NCI-H2107 treated with DMSO at 0.1 percent for 48 hours (cell line): ENCODE results near the gene PLEKHG1.

Source experiments
- DNase-seq: peaks from one replicate; lab custom pipeline; 2025; ENCODE audit not compliant: unreplicated experiment; lab: John Stamatoyannopoulos, UW

PLEKHG1 gene

DNA sequence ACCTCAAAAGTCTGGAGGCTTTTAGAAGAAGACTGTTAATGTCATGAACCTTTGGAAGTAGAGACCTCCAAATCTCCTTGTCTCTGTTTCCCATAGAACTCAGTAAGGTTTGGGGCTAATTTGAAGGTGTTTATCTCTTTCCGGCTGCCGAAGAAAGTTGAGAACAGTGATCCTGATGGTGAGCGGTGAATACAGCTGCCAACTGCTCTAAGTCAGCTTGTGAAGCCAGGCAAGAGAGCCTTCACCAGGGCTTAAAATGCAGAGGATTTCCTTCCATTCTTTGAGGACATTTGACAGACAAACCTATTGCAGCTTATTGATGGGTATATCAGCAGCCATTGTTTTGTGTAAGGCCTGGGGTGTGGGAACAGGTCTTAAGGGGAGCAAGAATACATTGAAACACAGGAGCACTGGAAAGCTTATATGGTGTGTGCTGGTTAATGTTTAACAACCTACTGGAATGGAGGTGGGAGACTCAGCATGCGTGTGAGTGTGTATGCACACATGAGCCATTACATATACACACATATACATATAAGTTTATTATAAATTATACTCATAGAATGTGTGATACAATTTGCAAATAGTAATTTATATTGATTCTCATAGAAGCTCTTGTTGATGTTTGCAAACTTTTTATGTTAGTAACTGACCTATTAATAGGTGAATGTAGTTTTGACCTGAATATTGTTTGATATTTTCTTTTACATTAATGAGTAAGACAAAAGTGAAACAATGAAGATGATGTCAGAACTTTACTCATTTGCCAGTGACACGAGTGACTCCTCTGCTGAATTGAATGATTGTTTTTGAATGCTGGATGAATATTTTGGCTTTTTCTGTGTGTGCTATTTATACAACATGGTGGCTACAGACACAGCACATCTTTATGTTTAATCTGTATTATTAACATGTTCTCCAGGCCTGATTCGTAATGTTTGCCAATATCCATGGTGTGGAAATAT is 18.1 kb downstream of the PLEKHG1 start:
- DNase-seq = no peak

DNA sequence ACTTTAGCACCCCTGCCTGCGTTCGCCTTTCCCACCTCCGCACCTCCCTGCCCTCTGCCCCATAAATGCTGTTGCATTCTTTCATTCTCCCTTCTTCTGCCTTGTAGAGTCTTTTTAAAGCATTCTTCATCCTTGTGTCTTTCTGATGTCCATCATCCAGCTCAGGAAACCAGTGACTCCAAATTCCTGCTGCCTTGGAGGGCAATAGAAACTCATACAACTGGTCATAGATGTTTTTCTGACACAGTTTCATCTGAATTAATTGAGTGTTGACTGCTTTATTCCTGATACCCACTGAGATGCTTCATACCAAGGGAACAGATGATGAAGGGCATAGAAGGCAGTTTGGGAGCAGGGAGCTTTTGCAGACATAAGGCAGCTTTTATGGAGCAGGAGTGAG is 19.6 kb downstream of the PLEKHG1 start:
- no peak for DNase-seq

DNA sequence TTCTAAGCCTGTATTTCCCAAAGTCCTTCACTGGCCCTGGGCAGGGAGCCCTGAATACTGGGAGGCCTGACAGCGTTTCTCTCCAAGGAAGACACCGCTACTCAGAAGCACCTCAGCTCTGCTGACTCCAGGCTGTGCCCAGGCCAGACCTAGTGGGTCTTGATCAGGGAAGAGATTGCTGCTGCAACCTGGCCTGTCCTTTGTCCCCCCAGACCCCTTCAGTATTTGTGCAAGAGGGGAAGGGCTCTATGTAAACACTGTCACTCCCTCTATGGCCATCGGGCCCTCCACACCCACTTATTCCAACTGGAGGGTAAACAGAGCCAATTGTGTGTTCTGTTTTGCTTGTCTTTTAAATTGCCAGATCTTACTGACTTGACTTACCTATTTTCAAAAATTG is 20.6 kb downstream of the PLEKHG1 start:
- DNase-seq = no peak

DNA sequence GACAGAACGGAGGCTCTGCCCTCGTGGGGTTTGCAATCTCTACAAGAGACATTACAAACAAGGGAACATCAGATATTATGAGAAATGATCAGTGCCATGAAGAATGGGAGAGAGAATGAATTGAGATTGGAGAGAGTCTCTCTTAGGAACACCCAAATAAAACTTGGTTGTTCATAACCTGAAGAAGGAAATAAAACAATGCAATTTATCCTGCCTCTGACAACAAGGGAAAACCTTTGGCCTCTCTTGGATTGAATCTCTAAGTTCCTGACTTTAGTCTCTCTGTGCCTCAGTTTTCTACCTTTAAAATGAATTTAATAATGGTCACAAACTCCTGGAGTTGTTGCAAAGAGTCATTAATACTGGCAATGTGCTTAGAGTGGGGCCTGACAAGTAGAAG is 21.1 kb downstream of the PLEKHG1 start:
- DNase-seq = no peak

DNA sequence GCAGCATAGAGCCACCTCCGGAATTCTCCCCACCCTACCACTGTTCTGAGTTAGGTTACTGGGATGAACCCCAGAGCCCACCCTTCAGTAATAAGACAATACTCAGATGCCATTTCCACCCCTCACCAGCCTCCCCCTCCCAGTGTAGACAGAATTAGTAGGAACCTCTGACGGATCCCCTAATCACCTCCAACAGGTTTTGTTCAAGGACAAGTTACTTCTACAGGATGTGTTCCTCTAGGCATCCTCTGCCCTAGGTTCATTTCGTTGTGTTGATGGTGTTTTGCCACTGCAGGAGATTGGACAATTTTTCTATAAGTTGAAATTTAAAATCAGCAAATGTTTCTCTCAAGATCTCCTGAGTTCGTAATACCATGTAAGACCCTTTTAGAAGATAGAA is 22.8 kb downstream of the PLEKHG1 start:
- no peak for DNase-seq

DNA sequence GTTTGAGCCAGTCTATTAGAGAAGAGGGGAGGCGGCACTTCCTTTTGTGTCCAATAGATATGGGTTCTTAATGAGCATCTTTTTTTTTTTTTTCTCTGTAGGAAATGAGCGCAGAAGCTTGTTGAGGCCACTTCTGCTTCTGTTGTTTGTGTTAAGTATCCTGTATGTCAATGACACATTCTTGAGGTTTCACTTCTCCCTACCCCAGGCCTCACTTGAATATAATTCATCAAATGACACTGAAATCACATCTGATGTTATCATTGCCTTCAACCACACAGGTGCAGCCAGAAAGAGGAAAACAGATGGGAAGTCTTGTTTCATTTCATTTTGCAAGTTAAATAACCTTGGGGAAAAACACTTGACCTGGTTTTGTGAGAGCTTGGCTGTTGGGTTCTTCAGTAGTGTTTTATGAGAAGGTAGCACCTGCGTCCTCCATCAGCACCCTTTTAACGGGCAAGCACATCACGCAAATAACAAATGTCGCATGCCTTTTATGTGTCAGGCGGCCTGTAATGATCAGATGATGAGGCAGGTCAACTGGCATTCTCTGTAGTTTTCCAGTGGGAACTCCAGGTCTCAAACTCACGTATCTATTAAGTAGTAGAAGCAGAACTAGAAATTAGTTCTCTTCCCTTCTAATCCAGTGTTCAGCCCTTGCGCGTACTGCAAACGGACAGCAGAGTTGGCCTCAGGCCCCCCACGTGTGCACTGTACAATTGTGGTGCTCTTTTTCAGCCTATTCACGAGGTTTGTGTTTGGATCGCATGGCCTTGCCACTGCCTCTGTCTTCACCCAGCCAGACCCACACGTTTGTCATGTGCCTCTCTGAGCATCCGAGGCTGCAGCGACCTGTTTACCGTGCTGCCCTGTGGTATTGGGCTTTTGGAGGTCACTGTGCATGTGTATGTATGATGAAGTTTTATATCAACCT is 23.5 kb downstream of the PLEKHG1 start:
- DNase-seq = peak; percentile 96

DNA sequence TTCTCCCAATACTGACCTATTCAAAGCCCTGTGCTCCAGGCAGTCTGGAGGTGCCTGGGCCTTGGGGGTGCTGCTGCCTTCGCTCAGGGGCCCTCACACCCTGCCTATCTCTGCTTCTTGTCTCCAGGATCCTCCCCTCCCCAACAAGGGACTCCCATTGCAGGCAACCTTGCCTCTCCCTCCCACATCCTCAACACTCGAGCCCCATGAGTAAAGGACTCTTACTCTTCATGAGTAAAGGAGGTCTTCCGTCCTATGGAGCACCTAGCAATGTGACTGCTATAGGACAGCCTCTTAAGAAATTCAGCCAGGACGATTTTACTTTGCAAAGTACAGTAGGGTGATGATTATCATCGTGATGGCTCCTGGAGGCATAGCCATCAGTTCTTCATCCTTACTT is 24.5 kb downstream of the PLEKHG1 start:
- no peak for DNase-seq

DNA sequence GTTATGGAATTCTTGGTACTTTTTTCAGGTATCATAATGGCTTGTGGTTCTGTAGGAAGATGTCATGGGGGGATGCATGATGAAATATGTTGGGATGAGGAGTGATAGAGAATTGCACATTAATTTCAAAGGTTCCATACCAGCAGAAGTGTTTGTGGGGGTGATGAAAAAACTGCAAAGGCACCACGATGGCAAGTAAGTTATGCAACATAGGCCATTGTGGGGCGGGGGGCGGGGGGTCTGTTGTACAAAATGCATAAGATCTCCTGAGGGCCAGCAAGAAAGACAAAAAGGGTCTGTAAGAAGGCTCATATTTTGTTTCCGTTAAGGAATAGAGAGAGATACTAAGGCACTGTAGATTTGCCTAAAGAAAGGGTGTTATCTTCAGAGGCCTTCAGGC is 26.2 kb downstream of the PLEKHG1 start:
- DNase-seq = no peak

DNA sequence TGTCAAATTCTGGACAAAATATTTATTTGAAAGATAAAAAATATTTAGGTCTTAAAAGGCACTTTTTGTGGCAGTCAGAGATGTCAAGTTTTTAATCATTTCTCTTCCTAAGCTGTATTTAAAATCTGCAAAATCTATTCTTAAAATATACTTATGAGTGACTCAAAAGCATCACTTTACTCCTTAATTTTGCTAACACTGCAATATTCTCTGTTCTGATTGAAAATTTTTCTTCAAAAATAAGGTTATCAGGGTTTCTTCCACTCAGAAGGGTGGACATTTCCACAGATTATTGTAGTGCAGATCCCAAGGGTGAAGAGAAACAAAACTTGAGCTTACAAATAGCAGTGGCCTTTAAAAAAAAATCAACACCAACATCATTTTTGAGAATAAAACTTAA is 27.5 kb downstream of the PLEKHG1 start:
- DNase-seq = no peak

DNA sequence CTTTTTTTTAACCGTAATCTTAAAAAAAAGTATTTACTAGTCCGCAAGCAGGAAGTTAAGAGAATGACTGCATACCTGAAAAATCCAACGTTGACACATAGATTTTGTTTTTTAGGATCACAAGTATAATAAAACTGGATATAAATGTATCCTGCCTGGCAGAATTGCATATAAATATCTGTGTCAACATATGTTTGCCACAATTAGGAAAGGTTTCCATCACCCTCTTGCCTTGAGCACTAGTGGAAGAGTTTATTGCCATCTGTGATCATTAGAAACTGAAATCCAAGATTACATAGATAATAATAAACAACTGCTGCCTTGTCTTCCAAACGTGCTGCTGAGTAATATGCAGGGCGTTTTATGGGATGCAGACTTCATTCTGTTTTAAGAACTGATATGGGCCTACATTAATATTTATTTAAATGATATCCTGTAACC is 27.9 kb downstream of the PLEKHG1 start:
- no peak for DNase-seq

DNA sequence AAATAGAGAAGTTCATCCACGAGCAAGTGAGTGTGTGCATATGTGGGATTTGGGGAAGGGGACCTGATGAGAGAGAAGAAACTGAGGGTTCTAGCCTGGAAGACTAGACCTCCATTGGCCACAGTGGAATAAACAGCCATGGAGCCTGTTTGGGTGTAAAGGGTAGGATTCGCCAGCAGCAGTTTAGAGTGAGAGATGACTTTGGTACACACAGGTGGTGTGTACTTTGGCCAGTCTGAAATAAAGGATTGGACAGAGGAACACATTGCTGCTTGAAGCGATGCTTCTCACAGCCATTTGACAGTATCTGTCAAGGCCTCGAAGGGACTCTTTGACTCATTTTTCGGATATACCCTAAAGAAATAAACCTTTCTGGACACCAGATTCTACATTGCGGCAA is 29.2 kb downstream of the PLEKHG1 start:
- no peak for DNase-seq

DNA sequence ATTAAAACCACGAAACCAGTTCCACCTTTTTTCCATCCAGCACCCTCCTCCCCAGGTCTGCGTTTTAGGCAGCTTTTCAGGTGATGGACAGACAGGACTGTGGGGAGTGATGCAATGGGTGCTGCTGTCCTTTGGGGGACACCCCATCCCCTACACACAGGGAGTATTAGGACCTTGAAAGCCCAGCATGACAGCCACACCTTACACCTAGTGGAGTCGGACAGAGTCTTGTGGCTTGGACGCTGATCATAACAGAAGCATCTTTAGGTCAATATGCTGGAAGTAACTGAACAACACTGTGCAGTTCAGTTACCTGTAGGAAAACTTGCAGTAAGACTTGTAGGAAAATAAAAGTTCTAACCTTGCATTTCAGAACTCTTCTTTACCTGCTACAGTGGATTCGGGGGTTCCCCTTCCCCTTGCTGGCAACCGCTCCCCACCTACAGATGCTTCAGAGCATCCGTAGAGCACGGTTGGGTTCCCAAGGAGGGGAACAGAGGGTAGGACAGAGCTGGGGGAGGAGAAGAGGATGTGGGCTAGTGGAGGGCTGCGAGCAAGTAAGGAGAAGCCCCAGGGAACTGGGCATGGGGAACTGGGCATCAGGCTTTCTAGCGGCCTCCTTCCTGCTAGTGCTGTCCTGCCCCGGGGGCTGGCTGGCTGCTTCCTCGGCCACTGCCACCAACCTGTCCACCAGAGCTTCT is 31.7 kb downstream of the PLEKHG1 start:
- no peak for DNase-seq

DNA sequence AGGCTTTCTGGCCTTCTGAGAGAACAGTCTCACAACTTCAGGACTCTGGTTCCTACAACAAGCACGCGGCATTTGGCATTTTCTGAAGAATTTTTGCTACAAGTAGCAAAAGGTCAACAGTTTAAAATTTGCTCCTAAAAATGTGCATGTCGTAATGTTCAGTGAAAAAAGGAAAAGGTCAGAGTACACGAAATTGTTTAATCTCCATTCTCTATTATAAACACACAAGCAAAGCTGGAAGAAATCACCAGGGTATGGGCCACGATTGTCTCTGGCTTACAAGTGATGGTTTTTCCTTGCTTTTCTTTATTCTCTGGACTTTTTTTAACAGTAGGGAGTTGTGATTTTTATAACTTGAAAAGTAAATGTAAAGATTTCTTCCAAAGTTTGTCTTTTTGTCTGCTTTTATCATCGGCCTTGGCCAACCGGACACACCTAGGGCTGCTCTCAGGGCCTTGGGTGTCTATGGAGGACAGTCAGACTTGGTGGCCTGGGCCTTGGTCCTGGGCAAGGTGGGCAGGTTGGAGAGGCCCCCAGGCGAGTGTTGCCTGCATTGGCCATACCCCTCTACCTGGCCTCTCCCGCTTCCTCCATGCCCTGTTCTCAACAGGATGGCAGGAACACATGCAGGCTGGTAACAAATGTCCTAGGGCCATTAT is 32.4 kb downstream of the PLEKHG1 start:
- DNase-seq = no peak

DNA sequence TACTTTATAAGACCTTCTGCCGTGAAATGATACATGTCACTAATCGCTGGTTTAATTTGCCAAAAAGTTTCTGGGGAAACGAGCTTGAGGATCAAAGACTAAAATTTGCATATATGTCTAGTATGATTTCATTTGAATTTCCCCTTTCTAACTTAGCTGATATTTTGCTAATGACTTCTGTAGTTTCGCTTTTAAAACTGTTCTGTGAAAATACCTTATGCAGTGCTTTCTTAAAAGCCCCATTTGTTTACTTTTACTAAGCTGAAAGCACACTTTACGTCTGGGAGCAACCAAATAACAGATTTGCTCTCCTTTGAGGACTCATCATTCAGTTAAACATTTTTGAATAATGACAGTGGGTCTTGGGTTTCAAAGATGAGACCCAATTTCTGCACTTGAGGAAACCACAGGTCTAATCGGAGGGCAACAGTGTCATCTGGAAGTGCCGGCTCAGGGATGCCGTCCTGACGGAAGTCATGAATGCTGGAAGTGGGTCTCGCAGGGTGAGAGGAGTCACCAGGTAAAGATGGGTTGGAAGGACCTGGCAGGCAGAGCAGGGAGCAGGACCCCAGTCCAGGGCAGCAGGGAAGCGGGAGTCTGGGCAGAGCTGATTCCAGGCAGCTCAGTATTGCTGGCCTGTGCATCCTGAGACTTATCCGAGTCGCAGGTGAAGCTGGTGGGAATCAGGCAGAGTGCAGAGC is 33.2 kb downstream of the PLEKHG1 start:
- DNase-seq = no peak

DNA sequence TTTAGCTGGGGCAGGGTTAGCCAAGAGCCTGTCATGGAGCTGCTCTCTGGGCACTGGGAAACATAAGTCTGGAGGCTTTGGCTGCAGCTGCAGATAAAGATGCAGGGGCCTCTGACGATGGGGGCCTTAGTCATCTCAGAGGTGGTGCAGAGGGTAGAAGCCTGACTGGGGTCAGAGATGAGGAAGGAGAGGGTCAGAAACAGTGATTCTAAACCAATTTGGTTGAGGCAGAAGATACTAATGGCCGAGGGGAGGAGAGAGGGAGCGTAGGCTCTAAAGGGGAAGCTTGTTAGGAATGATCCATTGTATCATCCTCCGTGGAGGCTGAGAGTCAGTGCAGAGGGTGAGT is 33.8 kb downstream of the PLEKHG1 start:
- no peak for DNase-seq

DNA sequence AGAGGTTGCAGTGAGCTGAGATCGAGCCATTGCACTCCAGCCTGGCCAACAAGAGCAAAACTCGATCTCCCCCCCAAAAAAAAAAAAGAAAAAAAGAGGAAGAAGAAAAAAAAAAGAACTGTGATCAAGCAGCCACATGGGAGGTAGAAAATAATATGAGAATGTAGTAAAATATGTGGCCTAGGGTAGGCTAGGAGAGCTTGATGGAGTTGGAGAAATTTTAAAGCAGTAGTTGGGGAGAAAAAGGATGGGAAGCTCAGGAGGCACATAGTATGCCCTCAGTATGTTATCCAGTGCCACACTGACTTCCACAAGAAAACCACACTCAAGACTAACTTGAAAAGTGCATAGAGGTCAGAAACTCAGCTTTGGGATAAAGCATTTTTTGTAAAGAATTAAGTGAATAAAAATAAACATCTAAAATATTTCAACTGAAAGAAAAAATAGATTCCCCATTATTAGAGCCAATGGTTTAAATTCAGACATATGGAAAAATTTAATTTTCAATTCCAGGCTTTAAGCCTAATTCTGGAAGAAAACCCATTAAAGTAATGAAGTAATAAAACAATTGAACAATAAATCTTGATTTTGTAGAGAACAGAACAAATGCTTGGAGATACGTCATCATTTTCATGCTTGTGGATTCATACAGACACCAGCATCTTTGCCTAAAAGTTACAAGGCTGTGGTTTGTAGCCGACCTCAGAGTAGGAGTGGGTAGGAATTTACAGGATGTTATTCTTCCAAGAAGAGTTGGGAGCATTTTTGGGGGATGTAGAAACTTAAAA is 34.7 kb downstream of the PLEKHG1 start:
- DNase-seq = no peak

DNA sequence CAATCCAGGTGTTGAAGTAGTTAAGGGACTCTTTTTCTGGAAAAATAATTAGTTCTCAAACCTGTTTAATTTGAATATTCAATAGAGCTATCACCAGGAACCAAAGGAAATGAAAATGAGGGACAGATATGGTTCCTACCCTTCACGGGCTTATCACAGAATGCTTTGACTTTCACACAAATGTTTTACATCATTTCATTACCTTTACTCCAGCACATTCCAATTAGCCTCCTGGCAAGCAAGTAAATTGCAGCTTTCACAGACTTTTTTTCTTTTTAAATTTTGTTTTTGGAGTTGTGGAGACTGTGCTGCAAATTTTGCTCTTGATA is 35.2 kb downstream of the PLEKHG1 start:
- no peak for DNase-seq

DNA sequence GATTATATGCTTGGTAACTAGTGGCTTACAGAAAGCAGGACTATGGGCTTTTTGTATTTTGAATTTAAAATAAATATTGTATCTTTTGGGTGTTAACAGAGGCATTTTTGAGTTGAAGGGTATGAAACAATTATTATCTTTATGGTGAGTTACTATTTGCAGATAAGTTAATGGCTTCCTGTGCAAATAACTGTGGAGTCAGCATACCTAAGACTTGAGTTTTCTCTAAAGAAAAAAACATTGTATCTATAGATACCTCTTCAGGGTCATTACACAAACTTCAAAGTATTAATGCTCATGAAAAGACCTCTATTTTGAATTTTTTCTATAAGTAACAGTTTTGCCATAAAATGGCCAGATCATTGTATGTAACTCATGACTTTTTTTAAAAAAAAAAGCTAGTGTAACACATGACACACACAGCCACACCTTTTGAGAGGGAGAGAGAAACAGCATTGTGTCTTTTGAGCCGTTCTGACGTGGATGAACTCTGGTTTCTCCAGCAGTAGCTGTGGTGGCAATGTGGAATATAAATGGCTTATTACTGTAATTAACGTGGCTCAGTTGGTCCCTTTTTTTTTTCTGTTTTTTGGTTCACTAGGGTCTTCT is 36.3 kb downstream of the PLEKHG1 start:
- no peak for DNase-seq

DNA sequence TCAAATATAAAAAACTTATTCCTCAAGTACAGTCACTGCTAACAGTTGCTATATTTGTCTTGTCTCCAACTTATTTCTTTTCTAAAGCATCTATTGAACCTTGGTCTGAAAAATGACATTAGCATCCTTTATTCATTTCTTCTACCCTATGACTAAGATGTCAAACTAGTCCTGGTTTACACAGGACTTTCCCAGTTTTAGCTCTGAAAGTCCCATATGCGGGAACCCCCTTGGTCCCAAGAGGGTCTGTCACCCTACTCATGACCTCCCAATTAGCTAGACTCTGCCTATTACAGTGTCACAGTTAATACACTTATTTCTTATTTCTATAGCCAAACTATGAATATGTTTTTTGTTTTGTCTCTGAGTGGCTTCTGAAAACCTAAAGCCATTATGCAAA is 37.1 kb downstream of the PLEKHG1 start:
- DNase-seq = no peak
